Ascending aorta (tissue), 2 donors: ENCODE measurements around the gene GATAD1. TPM values are rescaled to one million over a fixed set of nuclear protein-coding genes. Genes with fewer than 3 reads are reported as not detected.
"Not testable (repeated sequence)": the region's sequence is repeated elsewhere in the genome, so short reads cannot be mapped to it uniquely, and the experiment has no call there.

ENCODE experiments used
- DNase-seq, 2 donors: peaks; one replicate each; pipeline ENCODE4 v3.0.0-alpha.2; 2019; ENCODE audit warnings: low spot score in 2 of 2
- H3K27ac ChIP-seq, 2 donors: fragments of 200-600 bp; sonication (generic); one replicate each; pipeline ENCODE4 v1.5.1; 2016 to 2017; ENCODE audit warnings: mild to moderate bottlenecking in 1 of 2
- H3K27me3 ChIP-seq: fragments of 200-600 bp; sonication (generic); one replicate; pipeline ENCODE4 v1.5.1; 2017
- H3K36me3 ChIP-seq, 2 donors: fragments of 200-600 bp; sonication (generic); one replicate each; pipeline ENCODE4 v1.5.1; 2016
- H3K4me1 ChIP-seq, 2 donors: fragments of 200-600 bp; sonication (generic); one replicate each; pipeline ENCODE4 v1.5.1; 2016 to 2017; ENCODE audit warnings: mild to moderate bottlenecking in 1 of 2
- H3K4me3 ChIP-seq, 2 donors: fragments of 200-600 bp; sonication (generic); one replicate each; pipeline ENCODE4 v1.5.1; 2016 to 2017; ENCODE audit warnings: mild to moderate bottlenecking in 1 of 2
- H3K9me3 ChIP-seq, 2 donors: fragments of 200-600 bp; sonication (generic); one replicate each; pipeline ENCODE4 v1.5.1; 2016
- intact Hi-C: fragments of 100-400 bp; cut with DNase I; formaldehyde crosslinking; loops from one replicate; pipeline ENCODE4 v1.15.1; 2023
- total RNA-seq: library from RNA; depleted of rRNA; stranded (reverse); fragments of >200 nt; gene quantifications from one replicate; pipeline ENCODE4 v1.1.0, GENCODE V29; 2016
- TF ChIP-seq, protein P1 (sequence below), 3 experiments: fragments of 200-600 bp in 2 of 3; fragments of 450-650 bp in 1 of 3; sonication (generic) in 2 of 3; IDR thresholded peaks; one replicate each; pipeline ENCODE4 v1.5.1; 2016 to 2019; ENCODE audit warnings: antibody characterized with exemption in 3 of 3, mild to moderate bottlenecking in 1 of 3, moderate library complexity in 1 of 3

Gene GATAD1
- total RNA-seq, 1 donor from 2014 or later, result 20.4 TPM

GRCh38 chr7:92466682-92467081 lies 19.4 kb downstream of the GATAD1 start:
- TF ChIP-seq, protein P1, sequence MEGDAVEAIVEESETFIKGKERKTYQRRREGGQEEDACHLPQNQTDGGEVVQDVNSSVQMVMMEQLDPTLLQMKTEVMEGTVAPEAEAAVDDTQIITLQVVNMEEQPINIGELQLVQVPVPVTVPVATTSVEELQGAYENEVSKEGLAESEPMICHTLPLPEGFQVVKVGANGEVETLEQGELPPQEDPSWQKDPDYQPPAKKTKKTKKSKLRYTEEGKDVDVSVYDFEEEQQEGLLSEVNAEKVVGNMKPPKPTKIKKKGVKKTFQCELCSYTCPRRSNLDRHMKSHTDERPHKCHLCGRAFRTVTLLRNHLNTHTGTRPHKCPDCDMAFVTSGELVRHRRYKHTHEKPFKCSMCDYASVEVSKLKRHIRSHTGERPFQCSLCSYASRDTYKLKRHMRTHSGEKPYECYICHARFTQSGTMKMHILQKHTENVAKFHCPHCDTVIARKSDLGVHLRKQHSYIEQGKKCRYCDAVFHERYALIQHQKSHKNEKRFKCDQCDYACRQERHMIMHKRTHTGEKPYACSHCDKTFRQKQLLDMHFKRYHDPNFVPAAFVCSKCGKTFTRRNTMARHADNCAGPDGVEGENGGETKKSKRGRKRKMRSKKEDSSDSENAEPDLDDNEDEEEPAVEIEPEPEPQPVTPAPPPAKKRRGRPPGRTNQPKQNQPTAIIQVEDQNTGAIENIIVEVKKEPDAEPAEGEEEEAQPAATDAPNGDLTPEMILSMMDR (IDR thresholded peaks at IDR 0.05), result no peak
- Histone ChIP-seq H3K27ac (no peak overlapping the region), H3K36me3 (peaks cover 0 to 3% of the 10 kb centered on the region in 2 donors), H3K4me3 (no peak overlapping the region), H3K27me3 (no peaks in the 10 kb centered on the region), H3K9me3 (no peaks in the 10 kb centered on the region), H3K4me1 (no peaks in the 10 kb centered on the region)
- no peak for DNase-seq
- intact Hi-C loops, result no loop called here

DNA sequence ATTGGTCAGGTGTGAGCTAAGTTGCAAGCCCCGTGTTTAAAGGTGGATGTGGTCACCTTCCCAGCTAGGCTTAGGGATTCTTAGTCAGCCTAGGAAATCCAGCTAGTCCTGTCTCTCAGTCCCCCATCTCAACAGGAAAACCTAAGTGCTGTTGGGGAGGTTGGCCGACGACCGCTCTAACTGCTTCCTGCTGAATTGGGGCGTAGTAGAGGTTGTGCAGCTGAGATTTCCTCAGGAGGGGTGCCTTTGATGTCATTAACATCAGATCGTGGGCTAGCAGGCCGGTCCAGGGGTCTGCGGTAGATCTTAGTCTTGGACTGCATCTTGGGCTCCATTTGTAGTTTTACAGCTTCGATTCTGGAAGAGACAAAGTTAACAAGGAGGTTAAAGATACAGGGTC lies 21.3 kb downstream of the GATAD1 start:
- H3K27ac ChIP-seq, H3K27me3 ChIP-seq, H3K36me3 ChIP-seq, DNase-seq, H3K4me1 ChIP-seq, H3K9me3 ChIP-seq, H3K4me3 ChIP-seq, intact Hi-C loops: not testable (repeated sequence)

DNA sequence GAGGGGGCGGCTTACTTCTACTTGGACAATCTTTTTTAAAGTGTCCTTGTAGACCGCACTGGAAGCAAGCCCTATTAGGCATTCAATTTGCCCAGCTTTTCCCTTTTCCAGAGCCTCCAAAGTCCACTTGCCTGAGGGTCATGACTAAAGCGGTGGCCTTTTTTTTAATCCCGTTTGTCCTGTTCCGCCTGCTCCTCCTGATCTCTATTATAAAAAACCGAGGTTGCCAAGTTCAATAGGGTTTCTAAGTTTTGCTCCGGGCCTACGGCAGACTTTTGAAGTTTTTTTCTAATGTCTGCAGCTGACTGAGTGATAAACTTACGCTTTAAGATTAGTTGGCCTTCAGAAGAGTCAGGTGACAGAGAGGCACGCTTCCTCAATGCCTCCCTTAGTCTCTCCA lies 26.7 kb downstream of the GATAD1 start:
- H3K4me1 ChIP-seq, intact Hi-C loops, H3K36me3 ChIP-seq: not testable (repeated sequence)

DNA sequence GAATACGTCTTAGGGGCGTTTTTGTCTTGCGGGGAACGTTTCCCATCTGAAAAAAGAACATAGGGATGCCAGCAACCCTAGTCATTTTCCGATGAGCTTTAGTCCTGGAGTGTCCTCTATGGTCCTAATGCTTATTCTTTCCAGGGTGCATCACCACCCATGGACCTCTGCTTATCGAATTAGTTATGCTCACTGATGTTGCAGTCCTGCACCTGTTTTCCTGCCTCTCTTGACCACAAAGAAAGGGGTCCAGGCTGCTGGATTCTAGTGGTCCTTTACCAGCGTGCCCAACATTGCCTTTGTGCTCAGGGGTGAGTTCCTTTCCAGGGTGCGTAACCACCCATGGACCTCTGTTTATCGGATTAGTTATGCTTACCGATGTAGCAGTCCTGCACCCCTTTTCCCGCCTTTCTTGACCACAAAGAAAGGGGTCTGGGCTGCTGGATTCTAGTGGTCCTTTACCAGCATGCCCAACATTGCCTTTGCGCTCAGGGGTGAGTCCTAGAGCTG lies 28.0 kb downstream of the GATAD1 start:
- H3K27ac ChIP-seq, H3K4me1 ChIP-seq, H3K4me3 ChIP-seq, intact Hi-C loops, H3K27me3 ChIP-seq, H3K9me3 ChIP-seq, H3K36me3 ChIP-seq, DNase-seq: not testable (repeated sequence)

More for the DNA sequence above, 26.7 kb downstream of the GATAD1 start:
- not testable (repeated sequence) for H3K27ac ChIP-seq, H3K9me3 ChIP-seq, H3K4me3 ChIP-seq, H3K27me3 ChIP-seq, DNase-seq

GRCh38 chr7:92475851-92476590 lies 28.7 kb downstream of the GATAD1 start:
- H3K4me1 ChIP-seq, DNase-seq, H3K36me3 ChIP-seq, intact Hi-C loops, H3K27ac ChIP-seq, H3K9me3 ChIP-seq, H3K4me3 ChIP-seq, H3K27me3 ChIP-seq: not testable (repeated sequence)

DNA sequence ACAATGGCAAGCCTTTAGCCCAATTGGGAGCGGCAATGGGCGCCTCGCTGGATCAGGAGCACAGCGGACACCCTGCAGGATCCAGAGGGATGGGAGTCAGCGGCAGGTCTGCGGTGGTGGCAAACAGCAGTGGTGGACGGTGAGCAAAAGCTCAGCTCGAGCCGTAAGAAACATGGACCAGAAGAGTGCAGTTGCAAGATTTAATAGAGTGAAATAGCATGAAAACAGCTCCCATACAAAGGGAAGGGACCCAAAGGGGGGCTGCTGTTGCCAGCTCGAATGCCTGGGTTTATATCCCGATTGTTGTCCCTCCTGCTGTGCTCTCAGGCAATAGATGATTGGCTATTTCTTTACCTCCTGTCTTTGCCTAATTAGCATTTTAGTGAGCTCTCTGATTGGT lies 30.4 kb downstream of the GATAD1 start, which contains the start of gene ERVW-1:
TSS of gene ERVW-1 (minus strand) at position 266 of the 400 bp plus-strand sequence. CDS start 7,565 bp downstream, outside the sequence.
- H3K4me3 ChIP-seq, H3K4me1 ChIP-seq, H3K27ac ChIP-seq, H3K9me3 ChIP-seq, H3K27me3 ChIP-seq, H3K36me3 ChIP-seq, DNase-seq, intact Hi-C loops: not testable (repeated sequence)

DNA sequence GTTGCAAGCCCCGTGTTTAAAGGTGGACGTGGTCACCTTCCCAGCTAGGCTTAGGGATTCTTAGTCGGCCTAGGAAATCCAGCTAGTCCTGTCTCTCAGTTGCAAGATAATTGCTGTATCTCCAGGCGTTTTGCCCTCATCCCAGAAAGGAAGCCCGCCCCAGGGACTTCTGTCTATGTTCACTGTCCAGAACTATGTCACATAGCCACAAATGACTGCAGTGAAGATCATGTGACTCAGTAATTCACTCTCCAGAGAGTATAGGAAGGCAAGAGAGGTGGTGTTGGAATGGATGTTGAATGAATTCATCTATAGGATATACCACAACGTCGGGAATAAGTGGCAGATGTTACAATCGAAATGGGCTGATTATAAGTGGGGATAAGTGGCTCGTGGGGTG lies 30.8 kb downstream of the GATAD1 start:
- Histone ChIP-seq H3K27me3 (no peaks in the 10 kb centered on the region), H3K9me3 (no peaks in the 10 kb centered on the region), H3K4me3 (no peak overlapping the region), H3K36me3 (peaks cover 0 to 7% of the 10 kb centered on the region in 2 donors), H3K27ac (no peak overlapping the region), H3K4me1 (no peaks in the 10 kb centered on the region)
- intact Hi-C loops, result no loop called here
- no peak for DNase-seq
- TF ChIP-seq, protein P1 (IDR thresholded peaks at IDR 0.05), result no peak

DNA sequence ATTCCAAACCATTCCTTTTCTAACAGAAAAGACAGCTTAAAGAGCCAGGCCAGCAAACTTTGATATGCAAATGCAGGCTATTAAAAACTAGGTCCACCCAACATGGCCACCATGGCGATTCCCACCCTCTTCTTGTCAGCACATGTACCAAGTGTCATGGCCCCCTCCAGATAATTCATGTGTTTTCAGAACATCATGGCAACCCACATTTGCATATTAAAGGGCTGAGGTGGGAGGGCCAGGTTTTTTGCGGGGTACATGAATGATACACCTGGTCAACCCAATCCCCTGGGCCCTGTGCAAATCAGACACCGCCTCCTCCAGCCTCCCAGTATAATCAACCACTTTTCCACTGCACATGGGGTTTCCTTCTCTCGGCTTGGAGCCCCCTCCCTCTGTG lies 31.4 kb downstream of the GATAD1 start:
- intact Hi-C loops, result no loop called here
- DNase-seq, result no peak
- TF ChIP-seq, protein P1 (IDR thresholded peaks at IDR 0.05), result no peak
- H3K4me3 ChIP-seq, result no peak overlapping the region
- no peaks in the 10 kb centered on the region for H3K27me3 ChIP-seq
- no peaks in the 10 kb centered on the region for H3K4me1 ChIP-seq
- H3K9me3 ChIP-seq, result no peaks in the 10 kb centered on the region
- peaks cover 0 to 7% of the 10 kb centered on the region in 2 donors for H3K36me3 ChIP-seq
- H3K27ac ChIP-seq, result no peak overlapping the region

GRCh38 chr7:92479146-92479545 lies 31.9 kb downstream of the GATAD1 start:
- H3K36me3 ChIP-seq, H3K27me3 ChIP-seq, H3K9me3 ChIP-seq, DNase-seq, H3K27ac ChIP-seq, intact Hi-C loops, H3K4me1 ChIP-seq, H3K4me3 ChIP-seq: not testable (repeated sequence)

GRCh38 chr7:92483624-92484023 lies 36.3 kb downstream of the GATAD1 start:
- H3K27me3 ChIP-seq, H3K9me3 ChIP-seq, H3K4me3 ChIP-seq, H3K27ac ChIP-seq, intact Hi-C loops, DNase-seq, H3K4me1 ChIP-seq: not testable (repeated sequence)
- H3K36me3 ChIP-seq, result peaks cover 16 to 28% of the 10 kb centered on the region in 2 donors

GRCh38 chr7:92484226-92484625 lies 36.9 kb downstream of the GATAD1 start:
- peaks cover 22 to 33% of the 10 kb centered on the region in 2 donors for H3K36me3 ChIP-seq
- DNase-seq, H3K4me3 ChIP-seq, H3K4me1 ChIP-seq, H3K9me3 ChIP-seq, H3K27me3 ChIP-seq, intact Hi-C loops, H3K27ac ChIP-seq: not testable (repeated sequence)
